Neural progenitor cell (in vitro differentiated cells): ENCODE data around the gene RCE1. TPM values are rescaled to one million over a fixed set of nuclear protein-coding genes. Genes with fewer than 3 reads are reported as not detected.

ENCODE experiments used
- DNase-seq: peaks from one replicate; pipeline ENCODE4 v3.0.0-alpha.2; 2016; ENCODE audit warnings: low spot score
- H2AFZ ChIP-seq: fragments of 200-600 bp; sonication (generic); replicated peaks from 2 replicates; pipeline ENCODE4 v1.6.1; 2016; ENCODE audit warnings: antibody characterized with exemption
- H3F3A ChIP-seq: fragments of 200-600 bp; sonication (generic); 2 replicates; pipeline ENCODE4 v1.6.1; 2016; ENCODE audit warnings: antibody characterized with exemption, low read depth
- H3K27ac ChIP-seq: fragments of 200-600 bp; sonication (generic); 2 replicates; pipeline ENCODE4 v1.5.1; 2016; ENCODE audit warnings: mild to moderate bottlenecking
- H3K27me3 ChIP-seq: fragments of 200-600 bp; sonication (generic); 2 replicates; pipeline ENCODE4 v1.6.1; 2016; ENCODE audit warnings: mild to moderate bottlenecking, moderate library complexity
- H3K36me3 ChIP-seq: fragments of 200-600 bp; sonication (generic); 2 replicates; pipeline ENCODE4 v1.5.1; 2016
- H3K4me1 ChIP-seq: fragments of 200-600 bp; sonication (generic); 2 replicates; pipeline ENCODE4 v1.6.1; 2016; ENCODE audit warnings: mixed run types
- H3K4me2 ChIP-seq: fragments of 200-600 bp; sonication (generic); 2 replicates; pipeline ENCODE4 v1.6.1; 2016
- H3K4me3 ChIP-seq: fragments of 200-600 bp; sonication (generic); 2 replicates; pipeline ENCODE4 v1.5.1; 2016
- H3K79me2 ChIP-seq: fragments of 200-600 bp; sonication (generic); 2 replicates; pipeline ENCODE4 v1.6.1; 2016; ENCODE audit warnings: low read depth
- H3K9ac ChIP-seq: fragments of 200-600 bp; sonication (generic); 2 replicates; pipeline ENCODE4 v1.6.1; 2016
- H3K9me3 ChIP-seq: fragments of 200-600 bp; sonication (generic); 2 replicates; pipeline ENCODE4 v1.5.1; 2016; ENCODE audit warnings: low read depth
- H4K20me1 ChIP-seq: fragments of 200-600 bp; sonication (generic); 2 replicates; pipeline ENCODE4 v1.6.1; 2016; ENCODE audit warnings: low read depth
- H3K27ac Mint-ChIP-seq: 3 replicates; pipeline ENCODE4 v1.8.0; 2021; ENCODE audit warnings: mixed read lengths
- H3K27me3 Mint-ChIP-seq: 2 replicates; pipeline ENCODE4 v1.8.0; 2022; ENCODE audit warnings: low read depth, mild to moderate bottlenecking, inconsistent platforms, moderate library complexity, mixed read lengths; ENCODE audit not compliant: insufficient read depth
- H3K36me3 Mint-ChIP-seq: 3 replicates; pipeline ENCODE4 v1.8.0; 2021; ENCODE audit warnings: mixed read lengths
- H3K4me1 Mint-ChIP-seq: 3 replicates; pipeline ENCODE4 v1.8.0; 2021; ENCODE audit warnings: mixed read lengths
- H3K4me3 Mint-ChIP-seq: 3 replicates; pipeline ENCODE4 v1.8.0; 2021; ENCODE audit warnings: mild to moderate bottlenecking, moderate library complexity, mixed read lengths
- H3K9me3 Mint-ChIP-seq: 3 replicates; pipeline ENCODE4 v1.8.0; 2020; ENCODE audit warnings: mixed read lengths
- EZH2 ChIP-seq: fragments of 200-600 bp; sonication (generic); IDR thresholded peaks from 2 replicates; pipeline ENCODE4 v1.6.1; 2017; ENCODE audit warnings: antibody characterized with exemption, mild to moderate bottlenecking, moderate library complexity
- EZH2phosphoT487 ChIP-seq: fragments of 200-600 bp; sonication (generic); IDR thresholded peaks from 2 replicates; pipeline ENCODE4 v1.6.1; 2017; ENCODE audit warnings: antibody characterized with exemption
- total RNA-seq: library from RNA; depleted of rRNA; stranded (reverse); fragments of >200 nt; gene quantifications from 2 replicates; pipeline ENCODE4 v1.2.3, GENCODE V29; 2015; ENCODE audit warnings: low replicate concordance
- TF ChIP-seq, protein P1 (sequence below): fragments of 200-600 bp; sonication (generic); IDR thresholded peaks from 2 replicates; pipeline ENCODE4 v1.5.1; 2017; ENCODE audit warnings: antibody characterized with exemption, mild to moderate bottlenecking

The RCE1 gene
- total RNA-seq, 1 donor from 2014 or later, result 13.7 TPM

DNA sequence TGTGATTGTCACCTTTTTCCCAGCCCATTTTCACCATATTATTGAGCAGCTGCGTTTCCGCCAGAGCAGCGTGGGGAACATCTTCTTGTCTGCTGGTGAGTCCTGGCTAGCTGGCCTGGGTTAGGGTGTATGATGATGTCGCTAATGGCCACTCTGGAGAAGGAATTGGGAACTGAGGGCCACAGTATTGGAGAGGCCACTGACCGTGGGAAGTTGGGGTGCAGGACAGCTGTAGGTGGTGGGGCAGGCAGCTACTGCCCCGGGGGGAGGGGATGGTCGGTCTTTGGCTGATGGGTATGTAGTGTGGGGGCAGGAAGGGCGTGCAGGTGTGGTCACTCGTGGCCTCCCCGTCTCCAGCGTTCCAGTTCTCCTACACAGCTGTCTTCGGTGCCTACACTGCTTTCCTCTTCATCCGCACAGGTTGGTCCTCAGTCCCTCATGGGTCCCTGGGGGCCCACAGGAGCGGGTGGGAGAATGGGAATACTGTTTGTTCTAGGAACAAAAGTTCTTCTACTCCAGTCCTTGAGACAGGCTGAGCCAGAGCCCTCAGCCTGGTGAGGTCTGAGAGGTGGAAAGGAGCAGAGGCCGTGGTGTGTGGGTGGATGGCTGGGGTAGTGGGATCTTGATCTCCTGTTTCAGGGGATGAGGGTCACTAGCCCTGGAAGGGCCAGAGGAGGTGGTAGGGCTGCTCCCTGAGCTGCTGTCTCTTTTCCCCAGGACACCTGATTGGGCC lies 2.1 kb downstream of the RCE1 start:
- peaks cover 5% of the 10 kb centered on the region for H3K27me3 Mint-ChIP-seq

DNA sequence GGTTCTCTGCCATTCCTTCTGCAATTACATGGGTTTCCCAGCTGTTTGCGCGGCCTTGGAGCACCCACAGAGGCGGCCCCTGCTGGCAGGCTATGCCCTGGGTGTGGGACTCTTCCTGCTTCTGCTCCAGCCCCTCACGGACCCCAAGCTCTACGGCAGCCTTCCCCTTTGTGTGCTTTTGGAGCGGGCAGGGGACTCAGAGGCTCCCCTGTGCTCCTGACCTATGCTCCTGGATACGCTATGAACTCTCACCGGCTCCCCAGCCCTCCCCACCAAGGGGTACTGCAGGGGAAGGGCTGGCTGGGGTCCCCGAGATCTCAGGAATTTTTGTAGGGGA lies 2.6 kb downstream of the RCE1 start:
- Histone ChIP-seq H3K27ac (no peak overlapping the region), H3K27me3 (no peaks in the 10 kb centered on the region), H3F3A (peaks cover 6% of the 10 kb centered on the region), H3K9me3 (no peaks in the 10 kb centered on the region), H4K20me1 (peaks cover 39% of the 10 kb centered on the region), H3K36me3 (no peaks in the 10 kb centered on the region), H3K9ac (no peak overlapping the region), H2AFZ (no peak overlapping the region), H3K4me2 (no peak overlapping the region), H3K79me2 (peaks cover 36% of the 10 kb centered on the region), H3K4me1 (peaks cover 6% of the 10 kb centered on the region), H3K4me3 (no peak overlapping the region)
- Mint-ChIP-seq H3K36me3 (peaks cover 9% of the 10 kb centered on the region), H3K4me3 (no peak overlapping the region), H3K27ac (no peak overlapping the region), H3K9me3 (no peaks in the 10 kb centered on the region), H3K27me3 (peaks cover 5% of the 10 kb centered on the region), H3K4me1 (peaks cover 22% of the 10 kb centered on the region)
- no peak for DNase-seq
- TF ChIP-seq EZH2phosphoT487, result no peak
- TF ChIP-seq, protein P1, sequence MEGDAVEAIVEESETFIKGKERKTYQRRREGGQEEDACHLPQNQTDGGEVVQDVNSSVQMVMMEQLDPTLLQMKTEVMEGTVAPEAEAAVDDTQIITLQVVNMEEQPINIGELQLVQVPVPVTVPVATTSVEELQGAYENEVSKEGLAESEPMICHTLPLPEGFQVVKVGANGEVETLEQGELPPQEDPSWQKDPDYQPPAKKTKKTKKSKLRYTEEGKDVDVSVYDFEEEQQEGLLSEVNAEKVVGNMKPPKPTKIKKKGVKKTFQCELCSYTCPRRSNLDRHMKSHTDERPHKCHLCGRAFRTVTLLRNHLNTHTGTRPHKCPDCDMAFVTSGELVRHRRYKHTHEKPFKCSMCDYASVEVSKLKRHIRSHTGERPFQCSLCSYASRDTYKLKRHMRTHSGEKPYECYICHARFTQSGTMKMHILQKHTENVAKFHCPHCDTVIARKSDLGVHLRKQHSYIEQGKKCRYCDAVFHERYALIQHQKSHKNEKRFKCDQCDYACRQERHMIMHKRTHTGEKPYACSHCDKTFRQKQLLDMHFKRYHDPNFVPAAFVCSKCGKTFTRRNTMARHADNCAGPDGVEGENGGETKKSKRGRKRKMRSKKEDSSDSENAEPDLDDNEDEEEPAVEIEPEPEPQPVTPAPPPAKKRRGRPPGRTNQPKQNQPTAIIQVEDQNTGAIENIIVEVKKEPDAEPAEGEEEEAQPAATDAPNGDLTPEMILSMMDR, result no peak
- TF ChIP-seq EZH2, result no peak

More for the DNA sequence above, 2.1 kb downstream of the RCE1 start:
- Mint-ChIP-seq H3K27ac (peak overlapping the region; percentile 69), H3K4me1 (peaks cover 22% of the 10 kb centered on the region), H3K4me3 (peak overlapping the region; percentile 91), H3K36me3 (peaks cover 12% of the 10 kb centered on the region), H3K9me3 (no peaks in the 10 kb centered on the region)
- no peak for TF ChIP-seq EZH2phosphoT487
- TF ChIP-seq, protein P1, result no peak
- no peak for TF ChIP-seq EZH2
- H3K27me3 ChIP-seq, result no peaks in the 10 kb centered on the region
- no peak for DNase-seq
- no peaks in the 10 kb centered on the region for H3K36me3 ChIP-seq
- H3K4me3 ChIP-seq, result no peak overlapping the region
- H3K79me2 ChIP-seq, result peaks cover 36% of the 10 kb centered on the region
- H3K9me3 ChIP-seq, result no peaks in the 10 kb centered on the region
- no peak overlapping the region for H3K4me2 ChIP-seq
- no peak overlapping the region for H3K9ac ChIP-seq
- peaks cover 6% of the 10 kb centered on the region for H3F3A ChIP-seq
- H3K4me1 ChIP-seq, result peaks cover 6% of the 10 kb centered on the region
- no peak overlapping the region for H2AFZ ChIP-seq
- no peak overlapping the region for H3K27ac ChIP-seq
- H4K20me1 ChIP-seq, result peaks cover 39% of the 10 kb centered on the region

DNA sequence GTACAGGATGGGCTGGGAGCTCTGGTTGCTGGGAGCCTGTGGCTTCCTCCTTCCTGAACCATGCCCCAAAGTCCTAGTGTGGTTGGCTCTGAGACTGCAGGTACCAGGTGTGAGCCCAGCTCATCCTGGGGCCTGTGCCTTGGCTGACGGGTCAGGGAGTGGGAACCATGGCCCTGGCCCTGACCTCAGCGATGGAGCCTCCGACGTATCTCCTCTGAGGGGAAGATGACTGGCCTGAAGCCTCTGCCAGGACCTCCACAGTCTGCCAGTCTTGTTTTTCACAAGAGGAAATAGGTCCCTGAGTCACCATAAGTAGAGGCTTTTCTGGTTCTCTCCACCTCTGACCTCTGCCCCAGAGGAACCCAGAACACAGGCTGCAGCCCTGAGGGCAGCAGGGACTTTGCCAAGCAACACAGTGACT lies 3.4 kb downstream of the RCE1 start:
- peak overlapping the region; percentile 58 for H3K4me3 Mint-ChIP-seq
- peaks cover 33% of the 10 kb centered on the region for H4K20me1 ChIP-seq
- H3F3A ChIP-seq, result peaks cover under 1% of the 10 kb centered on the region
- H3K9me3 Mint-ChIP-seq, result no peaks in the 10 kb centered on the region
- H3K27me3 Mint-ChIP-seq, result peaks cover 5% of the 10 kb centered on the region
- no peak overlapping the region for H3K27ac ChIP-seq
- DNase-seq, result no peak
- no peak overlapping the region for H3K4me3 ChIP-seq
- no peaks in the 10 kb centered on the region for H3K27me3 ChIP-seq
- no peak overlapping the region for H3K27ac Mint-ChIP-seq
- H3K79me2 ChIP-seq, result peaks cover 30% of the 10 kb centered on the region
- no peaks in the 10 kb centered on the region for H3K9me3 ChIP-seq
- H3K4me2 ChIP-seq, result no peak overlapping the region
- peaks cover 6% of the 10 kb centered on the region for H3K4me1 ChIP-seq
- TF ChIP-seq EZH2phosphoT487 (no peak), EZH2 (no peak)
- TF ChIP-seq, protein P1, result no peak
- no peak overlapping the region for H3K9ac ChIP-seq
- H2AFZ ChIP-seq, result no peak overlapping the region
- peaks cover 9% of the 10 kb centered on the region for H3K36me3 Mint-ChIP-seq
- peaks cover 22% of the 10 kb centered on the region for H3K4me1 Mint-ChIP-seq
- H3K36me3 ChIP-seq, result no peaks in the 10 kb centered on the region
